ENCODE measurements around the gene SEMA4G. TPM values are rescaled to one million over a fixed set of nuclear protein-coding genes. Genes with fewer than 3 reads are reported as not detected.

SEMA4G gene
- total RNA-seq, 1 experiment from 2014 or later: 0.70 TPM

GRCh38 chr10:101002456-101002855 lies 33.2 kb downstream of the SEMA4G start:
- no TSS peak for BruUV-seq (replicated peaks)
- Histone ChIP-seq H3K27me3 (ENCODE audit: insufficient read depth, low read depth) (no peaks in the 10 kb centered on the region), H3K4me1 (replicated peaks; ENCODE audit: insufficient read depth) (peaks cover 7% of the 10 kb centered on the region), H3F3A (ENCODE audit: insufficient read depth, low read depth) (no peaks in the 10 kb centered on the region), H3K4me2 (no peak overlapping the region), H3K9me3 (ENCODE audit: insufficient read depth, low read depth) (no peaks in the 10 kb centered on the region), H3K4me3 (no peak overlapping the region), H3K27ac (no peak overlapping the region), H4K20me1 (ENCODE audit: insufficient read depth) (no peaks in the 10 kb centered on the region; the same call in 1 of the 2 replicates), H3K36me3 (ENCODE audit: low read depth) (no peaks in the 10 kb centered on the region), H3K79me2 (ENCODE audit: low read depth) (0 out of 2 replicates have a peak, but pooled peaks cover 5% of the 10 kb centered on the region), H2AFZ (no peak overlapping the region), H3K9me2 (ENCODE audit: insufficient read depth) (no peaks in the 10 kb centered on the region)
- no peak for DNase-seq
- TF ChIP-seq EZH2 (IDR thresholded peaks at IDR 0.05; ENCODE audit: low read depth): no peak
- TF ChIP-seq CTCF (conservative IDR thresholded peaks at IDR 0.05): no peak
- POLR2A ChIA-PET (ENCODE audit: unreplicated experiment): interaction anchor here (0.6 kb wide), 1 partner anchor 15 kb away, joined by 5 read pairs; the partner anchor contains the start of genes MRPL43 and TWNK
- CTCF ChIA-PET: no interaction called here
- intact Hi-C loops (cut with micrococcal nuclease; ENCODE audit: unreplicated experiment): no loop called here

GRCh38 chr10:101003639-101004206 lies 34.4 kb downstream of the SEMA4G start:
- Histone ChIP-seq H3K4me1 (replicated peaks; ENCODE audit: insufficient read depth) (peaks cover 2% of the 10 kb centered on the region), H3K9me2 (ENCODE audit: insufficient read depth) (no peaks in the 10 kb centered on the region), H3K27me3 (ENCODE audit: insufficient read depth, low read depth) (no peaks in the 10 kb centered on the region), H3K27ac (no peak overlapping the region), H4K20me1 (ENCODE audit: insufficient read depth) (no peaks in the 10 kb centered on the region; the same call in 1 of the 2 replicates), H3K36me3 (ENCODE audit: low read depth) (no peaks in the 10 kb centered on the region), H3K79me2 (ENCODE audit: low read depth) (0 out of 2 replicates have a peak, but pooled peaks cover 5% of the 10 kb centered on the region), H3F3A (ENCODE audit: insufficient read depth, low read depth) (no peaks in the 10 kb centered on the region), H3K4me2 (no peak overlapping the region), H2AFZ (no peak overlapping the region), H3K9me3 (ENCODE audit: insufficient read depth, low read depth) (no peaks in the 10 kb centered on the region), H3K4me3 (no peak overlapping the region)
- TF ChIP-seq EZH2 (IDR thresholded peaks at IDR 0.05; ENCODE audit: low read depth): no peak
- no peak for TF ChIP-seq CTCF (conservative IDR thresholded peaks at IDR 0.05)
- DNase-seq: no peak
- intact Hi-C loops (cut with micrococcal nuclease; ENCODE audit: unreplicated experiment): no loop called here
- CTCF ChIA-PET: no interaction called here
- BruUV-seq (replicated peaks): no TSS peak
- POLR2A ChIA-PET (ENCODE audit: unreplicated experiment): no interaction called here

- Histone ChIP-seq H3K27ac (no peak overlapping the region), H3K27me3 (ENCODE audit: insufficient read depth, low read depth) (no peaks in the 10 kb centered on the region), H3K4me1 (replicated peaks; ENCODE audit: insufficient read depth) (no peaks in the 10 kb centered on the region), H3K9me2 (ENCODE audit: insufficient read depth) (no peaks in the 10 kb centered on the region), H3K79me2 (ENCODE audit: low read depth) (0 out of 2 replicates have a peak, but pooled peaks cover under 1% of the 10 kb centered on the region), H3F3A (ENCODE audit: insufficient read depth, low read depth) (no peaks in the 10 kb centered on the region), H2AFZ (no peak overlapping the region), H3K4me3 (no peak overlapping the region), H3K36me3 (ENCODE audit: low read depth) (no peaks in the 10 kb centered on the region), H4K20me1 (ENCODE audit: insufficient read depth) (no peaks in the 10 kb centered on the region; the same call in 1 of the 2 replicates), H3K4me2 (no peak overlapping the region), H3K9me3 (ENCODE audit: insufficient read depth, low read depth) (no peaks in the 10 kb centered on the region)
- no peak for DNase-seq
- TF ChIP-seq EZH2 (IDR thresholded peaks at IDR 0.05; ENCODE audit: low read depth) (no peak), CTCF (conservative IDR thresholded peaks at IDR 0.05) (no peak)
- CTCF ChIA-PET: interaction anchor here (1.0 kb wide), 1 partner anchor 23 kb away, joined by 3 read pairs; no protein-coding TSS in a partner anchor
- no TSS peak for BruUV-seq (replicated peaks)
- intact Hi-C loops (cut with micrococcal nuclease; ENCODE audit: unreplicated experiment): no loop called here
- POLR2A ChIA-PET (ENCODE audit: unreplicated experiment): no interaction called here
Measured at GRCh38 chr10:101005361-101005760, 36.1 kb downstream of the SEMA4G start.

Data from PC-9 (cell line).